GM21515 (cell line): ENCODE results near the gene NSUN7.
"Not testable (repeated sequence)": the region's sequence is repeated elsewhere in the genome, so short reads cannot be mapped to it uniquely, and the experiment has no call there.

Experiments
- ATAC-seq: cut with Tn5 transposase; IDR thresholded peaks from one replicate; pipeline ENCODE4 v1.9.1; 2021; ENCODE audit not compliant: unreplicated experiment

The NSUN7 gene

DNA sequence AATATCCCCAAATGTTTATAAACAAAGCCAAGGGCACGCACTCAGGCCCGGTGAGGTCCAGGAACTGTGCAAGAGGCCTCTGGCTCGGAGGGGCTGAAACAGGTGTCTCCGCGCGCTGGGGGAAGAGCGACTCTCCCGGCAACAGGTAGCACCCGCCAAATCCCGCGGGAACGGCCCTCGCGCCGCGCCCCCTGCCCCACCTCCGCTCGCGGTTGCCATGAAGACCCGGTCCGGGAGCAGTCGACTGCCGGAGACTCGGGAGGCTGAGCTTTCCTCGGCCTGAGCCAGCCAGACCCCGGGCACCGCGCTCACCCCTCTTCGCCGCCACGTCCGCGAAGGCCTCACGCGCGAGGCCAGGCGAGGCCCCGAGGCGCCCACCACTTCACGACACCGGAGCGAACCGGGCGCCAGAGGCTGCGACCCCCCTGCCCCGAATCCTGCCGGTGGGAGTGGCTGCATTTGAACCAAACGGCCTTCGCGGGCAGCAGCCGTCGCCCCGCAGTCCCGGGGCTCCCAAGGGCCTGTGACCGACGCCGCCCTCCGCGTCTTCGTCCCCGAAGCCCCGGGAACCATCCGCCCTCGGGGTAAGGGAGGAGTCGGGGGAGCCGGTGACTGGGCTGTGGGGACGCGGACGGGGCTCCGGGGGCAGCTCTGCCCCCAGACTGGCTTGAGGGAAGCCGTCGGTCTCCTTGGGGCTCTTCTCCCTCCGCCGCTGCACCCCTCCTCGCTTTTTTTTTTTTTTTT, at the start of gene NSUN7:
NSUN7 (plus strand) TSS at position 239 of the 744 bp plus-strand sequence. CDS start 739 bp downstream, outside the sequence.
- no peak for ATAC-seq

GRCh38 chr4:40702137-40702799, 47.5 kb upstream of the NSUN7 start:
- no peak for ATAC-seq

- no peak for ATAC-seq
Observed at GRCh38 chr4:40702800-40703151, 47.0 kb upstream of the NSUN7 start.

DNA sequence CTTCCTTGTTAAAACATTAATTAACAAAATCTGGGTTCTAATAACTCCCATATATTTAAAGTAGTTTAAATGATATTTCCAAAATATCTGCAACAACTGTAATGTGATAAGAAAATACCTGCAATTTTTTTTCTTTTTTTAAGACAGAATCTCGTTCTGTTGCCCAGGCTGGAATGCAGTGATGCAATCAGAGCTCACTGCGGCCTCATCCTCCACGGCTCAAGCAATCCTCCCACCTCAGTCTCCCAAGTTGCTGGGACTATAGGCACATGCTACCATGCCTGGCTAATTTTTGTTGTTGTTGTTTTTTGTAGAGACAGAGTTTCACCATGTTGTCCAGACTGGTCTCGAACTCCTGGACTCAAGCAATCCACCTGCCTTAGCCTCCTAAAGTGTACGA, 45.7 kb upstream of the NSUN7 start:
- no peak for ATAC-seq

DNA sequence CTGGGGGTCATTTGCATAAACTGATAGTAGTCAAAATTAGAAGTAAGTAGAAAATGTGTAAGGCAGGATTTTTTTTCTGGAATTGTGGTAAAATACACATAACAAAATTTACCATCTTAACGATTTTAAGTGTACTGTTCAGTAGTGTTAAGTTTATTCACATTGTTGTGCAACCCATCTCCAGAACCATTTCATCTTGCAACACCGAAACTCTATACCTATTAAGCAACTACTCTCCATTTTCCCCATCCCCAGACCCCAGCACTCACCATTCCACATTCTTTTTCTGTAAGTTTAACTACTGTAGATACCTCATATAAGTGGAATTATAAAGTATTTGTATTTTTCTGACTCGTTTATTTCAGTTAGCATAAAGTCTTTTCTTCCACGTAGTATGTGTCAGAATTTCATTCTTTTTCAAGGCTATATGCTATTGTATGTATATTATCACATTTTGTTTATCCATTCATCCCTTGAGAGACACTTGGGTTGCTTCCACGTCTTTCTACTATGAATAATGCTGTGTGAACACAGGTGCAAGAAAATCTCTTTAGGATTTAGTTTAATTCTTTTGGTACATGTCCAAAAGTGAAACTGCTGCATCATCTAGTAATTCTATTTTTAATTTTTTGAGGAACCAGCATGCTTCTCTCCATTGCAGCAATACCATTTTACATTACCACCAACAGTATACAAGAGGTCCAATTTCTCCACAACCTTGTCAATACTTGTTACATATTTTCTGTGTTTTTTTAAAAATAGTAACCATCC, 39.1 kb upstream of the NSUN7 start:
- ATAC-seq, result no peak

GRCh38 chr4:40713001-40713400, 36.8 kb upstream of the NSUN7 start:
- not testable (repeated sequence) for ATAC-seq

DNA sequence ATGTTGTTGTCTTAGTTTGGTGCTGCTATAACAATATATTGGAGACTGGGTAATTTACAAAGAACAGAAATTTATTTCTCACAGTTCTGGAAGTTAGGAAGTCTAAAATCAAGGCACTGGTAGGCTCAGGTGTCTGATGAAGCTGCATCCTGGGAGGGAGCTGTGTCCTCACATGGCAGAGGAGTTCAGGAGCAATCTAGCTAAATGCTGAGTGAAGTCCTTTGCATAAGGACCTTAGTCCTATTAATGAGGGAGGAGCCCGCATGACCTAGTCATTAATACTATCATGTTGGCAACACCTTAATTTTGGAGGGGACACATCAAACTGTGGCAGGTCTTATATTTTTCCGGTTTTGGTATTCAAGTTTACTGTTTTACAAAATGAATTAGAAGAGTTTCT, 36.0 kb upstream of the NSUN7 start:
- no peak for ATAC-seq

- no peak for ATAC-seq
Observed at GRCh38 chr4:40718586-40718985, 31.2 kb upstream of the NSUN7 start.

- ATAC-seq, result no peak
Observed at GRCh38 chr4:40719008-40719623, 30.6 kb upstream of the NSUN7 start.

- no peak for ATAC-seq
Observed at GRCh38 chr4:40720351-40720750, 29.4 kb upstream of the NSUN7 start.

GRCh38 chr4:40720916-40721315, 28.8 kb upstream of the NSUN7 start:
- ATAC-seq, result no peak

- ATAC-seq, result no peak
Observed at GRCh38 chr4:40721730-40722171, 28.0 kb upstream of the NSUN7 start.

DNA sequence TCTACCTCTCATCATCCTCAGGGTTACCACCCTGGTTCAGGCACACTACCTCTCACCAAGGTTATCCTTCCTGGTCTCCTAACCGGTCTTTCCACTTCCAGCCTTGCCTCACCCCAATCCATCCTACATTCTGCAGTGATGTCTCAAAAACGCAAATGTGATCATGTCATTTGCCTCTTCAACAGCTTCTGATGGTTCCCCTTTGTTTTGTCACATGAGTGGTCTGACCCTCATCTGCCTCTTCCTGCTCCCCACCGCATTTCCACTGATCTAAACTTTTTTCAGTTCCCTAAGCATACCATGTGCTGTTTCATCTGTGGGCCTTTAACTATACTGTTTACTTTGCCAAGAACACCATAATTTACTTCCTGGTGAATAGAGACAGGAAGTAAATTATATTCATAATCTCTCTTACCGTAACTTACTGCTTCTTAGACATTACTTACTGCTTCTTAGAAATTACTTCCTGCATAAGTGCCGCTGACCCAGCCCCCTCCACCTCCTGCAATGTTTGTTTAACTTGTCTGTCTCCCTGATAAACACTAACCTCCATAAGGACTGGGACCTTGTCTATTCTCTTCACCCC, 27.1 kb upstream of the NSUN7 start:
- ATAC-seq, result peak; percentile 82

GRCh38 chr4:40723728-40724127, 26.0 kb upstream of the NSUN7 start:
- ATAC-seq, result no peak

- ATAC-seq, result no peak
Observed at GRCh38 chr4:40728333-40728732, 21.4 kb upstream of the NSUN7 start.

DNA sequence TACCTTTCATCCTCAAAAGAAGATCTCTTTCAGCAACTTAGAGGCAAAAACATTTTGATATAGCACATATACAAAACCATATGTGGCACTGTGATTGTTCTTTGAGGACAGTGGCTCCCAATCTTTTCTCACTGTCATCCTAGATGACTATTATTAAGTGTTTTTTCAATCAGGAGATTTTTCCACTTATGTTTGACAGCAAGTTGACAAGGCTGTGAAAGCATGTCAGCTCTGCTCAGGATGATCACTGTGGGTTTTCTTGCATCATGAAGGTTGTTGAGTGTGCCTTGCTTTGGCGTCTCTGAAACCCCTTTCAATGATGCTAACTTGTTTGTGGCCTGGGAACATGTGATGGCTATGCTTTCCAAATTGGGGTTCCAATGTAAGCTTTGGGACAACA, 20.2 kb upstream of the NSUN7 start:
- no peak for ATAC-seq

DNA sequence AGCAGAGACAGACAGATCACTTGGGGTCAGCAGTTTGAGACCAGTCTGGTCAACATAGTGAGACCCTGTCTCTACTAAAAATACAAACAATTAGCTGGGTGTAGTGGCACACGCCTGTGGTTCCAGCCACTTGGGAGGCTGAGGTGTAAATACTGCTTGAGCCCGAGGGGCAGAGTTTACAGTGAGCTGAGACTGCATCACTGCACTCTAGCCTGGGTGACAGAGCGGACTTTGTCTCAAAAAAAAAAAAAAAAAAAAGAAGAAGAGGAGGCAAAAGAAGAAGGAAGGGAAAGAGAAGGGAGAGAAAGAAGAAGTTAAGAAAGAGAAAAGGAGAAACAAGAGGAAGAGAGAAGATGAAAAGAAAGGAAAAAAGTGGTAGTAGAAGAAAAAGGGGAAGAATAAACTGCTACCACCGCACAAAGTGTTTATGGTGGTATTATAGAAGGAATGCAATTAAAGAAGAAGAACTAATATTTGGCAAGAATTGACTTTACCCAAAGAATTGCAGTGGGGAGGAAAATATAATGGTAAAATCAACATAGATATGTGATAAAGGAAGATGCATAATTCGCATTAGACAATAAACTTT, 19.6 kb upstream of the NSUN7 start:
- ATAC-seq, result no peak

GRCh38 chr4:40731361-40731760, 18.4 kb upstream of the NSUN7 start:
- no peak for ATAC-seq

DNA sequence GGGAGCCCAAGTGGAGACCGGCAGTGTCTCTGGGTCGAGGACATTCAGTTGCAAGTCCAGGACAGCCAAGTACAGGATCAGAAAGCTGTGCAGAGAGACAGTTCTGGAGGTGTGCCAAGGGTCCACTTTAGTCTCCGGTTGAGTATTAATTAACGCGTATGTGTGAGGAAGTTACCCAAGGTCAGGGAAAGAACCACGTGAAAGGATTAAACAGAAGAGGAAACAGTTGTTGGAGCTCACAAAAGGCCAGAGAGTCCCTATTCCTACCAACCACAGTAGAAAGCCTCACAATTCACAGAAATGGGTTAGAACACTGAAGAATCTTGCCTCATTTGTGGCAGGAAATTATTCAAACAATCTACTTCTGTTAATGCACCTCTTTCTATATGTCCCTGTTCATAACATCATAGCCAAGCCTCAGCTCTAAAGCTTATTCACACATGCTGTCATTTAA, 17.9 kb upstream of the NSUN7 start:
- no peak for ATAC-seq

GRCh38 chr4:40733752-40734151, 16.0 kb upstream of the NSUN7 start:
- no peak for ATAC-seq

GRCh38 chr4:40734497-40734896, 15.3 kb upstream of the NSUN7 start:
- no peak for ATAC-seq
